Tongue (tissue), 2 donors: ENCODE data around the gene GOLGA1. TPM values are rescaled to one million over a fixed set of nuclear protein-coding genes. Genes with fewer than 3 reads are reported as not detected.
"Not testable (repeated sequence)": the region's sequence is repeated elsewhere in the genome, so short reads cannot be mapped to it uniquely, and the experiment has no call there.

Experiments
- DNase-seq: peaks from one replicate; pipeline ENCODE4 v3.0.0-alpha.2; 2015
- total RNA-seq: library from RNA; depleted of rRNA; stranded (reverse); fragments of >200 nt; gene quantifications from one replicate; pipeline ENCODE4 v1.2.3, GENCODE V29; 2014

The GOLGA1 gene
- total RNA-seq, 1 donor from 2014 or later, result 12.0 TPM

GRCh38 chr9:124858330-124859046, 82.4 kb downstream of the GOLGA1 start:
- DNase-seq, result peak; percentile 65

GRCh38 chr9:124857533-124858162, 83.2 kb downstream of the GOLGA1 start:
- no peak for DNase-seq

- DNase-seq, result no peak
Observed at GRCh38 chr9:124855944-124856765, 84.7 kb downstream of the GOLGA1 start.

- DNase-seq, result no peak
Observed at GRCh38 chr9:124855566-124855943, 85.3 kb downstream of the GOLGA1 start.

GRCh38 chr9:124854822-124855221, 86.1 kb downstream of the GOLGA1 start:
- DNase-seq, result no peak

- no peak for DNase-seq
Observed at GRCh38 chr9:124854161-124854560, 86.7 kb downstream of the GOLGA1 start.

GRCh38 chr9:124853605-124854143, 87.2 kb downstream of the GOLGA1 start:
- DNase-seq, result no peak

- peak; percentile 88 for DNase-seq
Observed at GRCh38 chr9:124852829-124853531, 87.9 kb downstream of the GOLGA1 start, which contains the start of gene WDR38. Gene WDR38, plus strand, starts transcription at chr9:124853460. Its CDS starts 72 bp downstream, at chr9:124853532.

- DNase-seq, result peak; percentile 69
Observed at GRCh38 chr9:124852121-124852828, 88.6 kb downstream of the GOLGA1 start.

GRCh38 chr9:124849801-124850200, 91.1 kb downstream of the GOLGA1 start:
- peak; percentile 67 for DNase-seq

- no peak for DNase-seq
Observed at GRCh38 chr9:124846969-124847368, 93.9 kb downstream of the GOLGA1 start.

GRCh38 chr9:124846467-124846866, 94.4 kb downstream of the GOLGA1 start:
- not testable (repeated sequence) for DNase-seq

GRCh38 chr9:124844291-124844690, 96.6 kb downstream of the GOLGA1 start:
- no peak for DNase-seq

GRCh38 chr9:124843456-124844034, 97.3 kb downstream of the GOLGA1 start:
- DNase-seq, result no peak

- DNase-seq, result no peak
Observed at GRCh38 chr9:124841075-124841821, 99.6 kb downstream of the GOLGA1 start.

GRCh38 chr9:124840300-124840833, 100.5 kb downstream of the GOLGA1 start:
- DNase-seq, result peak; percentile 95

- DNase-seq, result peak; percentile 83
Observed at GRCh38 chr9:124839612-124840299, 101.1 kb downstream of the GOLGA1 start.

GRCh38 chr9:124838567-124839275, 102.2 kb downstream of the GOLGA1 start:
- not testable (repeated sequence) for DNase-seq

GRCh38 chr9:124838132-124838531, 102.8 kb downstream of the GOLGA1 start:
- DNase-seq, result not testable (repeated sequence)
